ENCODE data around the gene OBP2A.

- peak; percentile 71 for TF ChIP-seq CTCF (IDR thresholded peaks at IDR 0.05; ENCODE audit: low read length)
- no peak for TF ChIP-seq EZH2 (IDR thresholded peaks at IDR 0.05; ENCODE audit: borderline replicate concordance, low read length)
Measured at GRCh38 chr9:135500525-135501260, 45.2 kb upstream of the OBP2A start, which contains the start of gene MRPS2.

Measured in OCI-LY1 (cell line).